ENCODE results near the gene PAAF1.
A peak's percentile ranks its signal among the peaks of the same experiment; 100 is the strongest.
"Not testable (repeated sequence)": the region's sequence is repeated elsewhere in the genome, so short reads cannot be mapped to it uniquely, and the experiment has no call there.

The PAAF1 gene, protein sequence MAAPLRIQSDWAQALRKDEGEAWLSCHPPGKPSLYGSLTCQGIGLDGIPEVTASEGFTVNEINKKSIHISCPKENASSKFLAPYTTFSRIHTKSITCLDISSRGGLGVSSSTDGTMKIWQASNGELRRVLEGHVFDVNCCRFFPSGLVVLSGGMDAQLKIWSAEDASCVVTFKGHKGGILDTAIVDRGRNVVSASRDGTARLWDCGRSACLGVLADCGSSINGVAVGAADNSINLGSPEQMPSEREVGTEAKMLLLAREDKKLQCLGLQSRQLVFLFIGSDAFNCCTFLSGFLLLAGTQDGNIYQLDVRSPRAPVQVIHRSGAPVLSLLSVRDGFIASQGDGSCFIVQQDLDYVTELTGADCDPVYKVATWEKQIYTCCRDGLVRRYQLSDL

GRCh38 chr11:73876424-73877310 is at the start of gene PAAF1, which contains the start of gene COA4:
Gene PAAF1, plus strand, starts transcription at chr11:73876999. Its CDS starts 23 bp downstream, at chr11:73877022.
Gene COA4, minus strand, starts transcription at chr11:73876846. Its CDS starts 3,468 bp downstream, at chr11:73873378.
- DNase-seq, result peak; percentile 98

DNA sequence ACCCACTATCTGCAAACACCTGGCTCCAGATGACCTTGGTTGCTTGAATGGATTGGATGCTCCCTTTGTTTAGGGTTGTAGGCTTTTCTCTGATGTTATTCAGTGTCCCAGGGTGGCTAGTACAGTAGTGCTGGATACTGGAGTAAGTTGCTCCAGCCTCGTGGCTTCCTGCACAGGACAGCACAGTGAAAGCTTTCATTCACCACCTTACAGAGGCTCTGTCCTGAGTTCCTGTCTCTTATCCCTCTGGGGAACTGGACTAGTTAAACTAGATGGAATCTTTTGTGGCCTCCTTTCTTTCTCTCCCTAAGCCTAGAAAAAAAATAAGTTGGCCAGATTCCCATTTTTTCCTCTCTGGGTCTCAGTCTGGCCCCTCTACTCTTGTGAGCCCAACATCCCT is 46.5 kb upstream of the PAAF1 start:
- DNase-seq, result no peak

GRCh38 chr11:73833067-73833466 is 43.7 kb upstream of the PAAF1 start:
- DNase-seq, result no peak

GRCh38 chr11:73838443-73839122 is 38.2 kb upstream of the PAAF1 start:
- no peak for DNase-seq

GRCh38 chr11:73839123-73839457 is 37.7 kb upstream of the PAAF1 start:
- DNase-seq, result no peak

GRCh38 chr11:73851046-73851764 is 25.6 kb upstream of the PAAF1 start:
- DNase-seq, result no peak

DNA sequence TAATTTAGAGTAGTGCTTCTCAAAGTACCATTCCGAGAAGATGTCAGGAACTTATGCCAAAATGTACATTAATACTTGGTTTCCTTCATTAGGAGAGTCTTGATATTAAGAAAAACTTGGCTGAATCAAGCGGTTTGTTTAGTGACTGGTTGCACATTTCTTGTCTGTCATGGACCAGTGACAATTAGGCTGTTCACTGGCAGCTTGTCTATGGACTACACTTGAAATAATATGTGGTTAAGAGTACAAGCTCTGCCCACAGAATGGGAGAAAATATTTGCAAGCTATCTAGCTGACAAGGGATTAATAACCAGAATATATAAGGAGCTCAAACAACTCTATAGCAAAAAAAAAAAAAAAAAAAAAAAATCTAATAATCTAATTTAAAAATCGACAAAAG is 24.8 kb upstream of the PAAF1 start:
- DNase-seq, result no peak

DNA sequence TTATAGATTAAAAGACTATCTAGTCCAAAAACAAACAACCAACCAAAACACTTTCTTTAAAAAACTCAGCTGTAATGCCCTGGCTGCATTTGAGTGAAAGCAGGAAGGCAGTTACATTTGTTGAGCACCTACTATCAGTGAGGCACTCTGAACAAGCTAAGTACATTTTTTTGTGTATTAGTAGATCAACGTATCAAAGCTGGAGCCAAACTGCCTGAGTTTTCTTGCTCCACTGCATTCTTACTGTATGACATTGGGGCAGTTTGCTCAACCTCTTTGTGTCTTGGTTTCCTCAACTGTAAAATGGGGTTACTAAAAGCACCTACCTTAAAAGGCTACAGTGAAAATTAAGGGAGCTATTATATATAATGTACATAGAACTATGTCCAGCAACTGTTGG is 22.1 kb upstream of the PAAF1 start:
- no peak for DNase-seq

- peak; percentile 27 for DNase-seq
Measured at GRCh38 chr11:73856031-73856567, 20.7 kb upstream of the PAAF1 start.

DNA sequence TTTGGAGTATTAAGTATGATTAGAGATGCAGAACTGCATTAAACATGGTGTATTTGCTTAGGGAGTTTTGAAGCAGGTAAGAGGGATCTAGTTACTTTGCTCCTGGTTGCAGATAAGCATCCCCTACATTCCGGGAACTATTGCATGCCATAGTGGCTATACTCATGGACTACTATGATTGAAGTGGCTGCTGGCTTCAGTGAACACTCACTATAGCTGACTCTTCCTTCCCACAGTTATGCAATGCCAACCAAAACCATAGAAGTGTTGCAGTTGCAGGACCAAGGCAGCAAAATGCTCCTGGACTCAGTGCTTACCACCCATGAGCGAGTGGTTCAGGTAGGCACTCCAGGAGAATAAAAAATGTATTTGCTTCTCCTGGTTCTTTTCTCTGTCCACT is 17.1 kb upstream of the PAAF1 start:
- no peak for DNase-seq

- no peak for DNase-seq
Measured at GRCh38 chr11:73860202-73860601, 16.6 kb upstream of the PAAF1 start.

DNA sequence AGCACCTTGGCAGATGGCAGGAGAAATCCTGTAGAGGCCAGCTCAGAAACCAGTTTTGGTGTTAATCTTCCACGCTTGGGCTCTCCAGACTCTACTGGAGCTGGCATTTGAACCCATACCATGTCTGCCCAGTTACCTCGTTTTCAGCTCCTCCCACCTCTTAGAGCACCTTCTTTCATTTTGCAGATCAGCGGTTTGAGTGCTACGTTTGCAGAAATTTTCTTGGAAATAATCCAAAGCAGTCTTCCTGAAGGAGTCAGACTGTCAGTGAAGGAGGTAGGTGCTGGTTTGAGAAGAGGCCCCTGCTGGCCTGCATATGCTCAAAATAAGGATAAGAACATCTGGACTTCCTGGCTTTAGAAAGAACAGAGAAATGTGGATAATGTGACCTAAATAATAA is 13.8 kb upstream of the PAAF1 start:
- DNase-seq, result no peak

GRCh38 chr11:73866095-73866579 is 10.7 kb upstream of the PAAF1 start:
- DNase-seq, result no peak

DNA sequence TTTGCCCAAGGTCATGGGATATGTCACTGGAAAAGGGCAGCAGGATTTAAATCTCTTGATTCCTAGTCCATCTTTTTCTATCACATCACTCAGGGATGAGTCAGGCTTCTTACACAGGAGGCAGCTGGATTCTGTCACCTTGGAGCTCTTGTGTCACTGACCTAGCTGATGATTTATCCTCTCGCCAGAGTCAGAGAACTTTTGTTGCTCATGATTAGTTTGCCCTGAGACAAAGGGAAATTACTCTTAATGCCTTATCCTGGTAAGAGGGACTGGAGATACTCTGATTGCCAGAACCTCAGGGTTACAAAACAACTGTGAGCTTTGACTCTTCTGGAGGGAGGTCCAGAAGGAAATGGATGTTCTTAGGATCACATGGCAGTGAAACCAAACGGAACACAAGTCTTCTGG is 10.2 kb upstream of the PAAF1 start:
- no peak for DNase-seq

- DNase-seq, result no peak
Measured at GRCh38 chr11:73869332-73869949, 7.4 kb upstream of the PAAF1 start.

DNA sequence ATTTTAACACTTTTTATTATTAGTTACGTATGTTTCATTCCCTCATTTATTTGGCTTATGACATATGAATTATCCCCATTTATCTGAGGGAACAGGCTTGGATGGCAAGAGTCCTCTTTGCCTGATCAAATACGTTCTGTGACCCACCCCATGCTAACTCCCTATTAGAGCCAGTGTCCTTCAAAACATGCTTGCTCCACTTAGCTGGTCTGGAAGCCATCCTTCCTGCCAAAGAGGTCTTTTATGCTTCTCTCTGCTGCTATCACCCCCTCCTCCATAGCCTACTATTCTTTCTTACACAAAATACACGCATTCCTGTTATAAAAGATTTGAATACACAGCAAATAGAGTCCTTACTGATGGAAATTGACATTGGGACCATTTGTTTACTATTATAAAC is 6.5 kb upstream of the PAAF1 start:
- no peak for DNase-seq

DNA sequence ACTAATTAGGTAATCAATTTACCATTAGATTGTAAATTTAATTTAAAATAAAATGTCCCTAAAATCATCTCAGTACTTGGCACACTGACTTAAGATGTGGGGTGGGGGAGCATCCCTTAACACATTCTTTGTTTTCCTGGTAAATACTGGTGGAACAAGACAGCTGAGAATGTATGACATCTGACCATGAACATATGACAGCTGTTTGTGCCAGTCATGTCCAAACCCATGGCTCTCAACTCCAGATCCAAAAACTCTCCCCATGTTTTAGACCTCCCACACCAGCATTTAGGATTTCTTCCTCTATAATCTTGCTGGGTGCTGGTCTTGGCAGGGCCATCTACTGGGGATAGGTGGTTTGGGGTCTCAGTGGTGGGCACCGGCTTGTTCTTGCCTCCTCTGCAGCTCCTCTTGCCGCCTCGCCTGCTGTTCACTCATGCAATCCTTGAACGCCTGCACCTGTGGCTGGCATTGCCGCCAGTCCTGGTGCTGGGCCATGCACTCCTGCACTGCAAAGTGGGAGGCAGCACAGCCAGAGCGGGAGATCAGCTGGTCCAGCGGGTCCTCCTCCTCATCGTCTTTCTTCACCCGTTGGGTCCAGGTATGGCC is 3.9 kb upstream of the PAAF1 start:
- no peak for DNase-seq

- no peak for DNase-seq
Measured at GRCh38 chr11:73875380-73875779, 1.4 kb upstream of the PAAF1 start.

- DNase-seq, result no peak
Measured at GRCh38 chr11:73875840-73876239, 959 bp upstream of the PAAF1 start.

- DNase-seq, result no peak
Measured at GRCh38 chr11:73878771-73879170, 2.0 kb downstream of the PAAF1 start.

DNA sequence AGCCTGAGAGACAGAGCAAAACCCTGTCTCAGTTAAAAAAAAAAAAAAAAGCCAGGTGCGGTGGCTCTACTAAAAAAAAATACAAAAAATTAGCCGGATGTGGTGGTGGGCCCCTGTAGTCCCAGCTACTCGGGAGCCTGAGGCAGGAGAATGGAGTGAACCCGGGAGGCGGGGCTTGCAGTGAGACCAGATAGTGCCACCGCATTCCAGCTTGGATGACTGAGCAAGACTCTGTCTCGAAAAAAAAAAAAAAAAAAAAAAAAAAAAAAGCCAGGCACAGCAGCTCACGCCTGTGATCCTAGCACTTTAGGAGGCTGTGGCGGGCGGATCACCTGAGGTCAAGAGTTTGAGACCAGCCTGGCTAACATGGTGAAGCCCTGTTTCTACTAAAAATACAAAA is 3.6 kb downstream of the PAAF1 start:
- not testable (repeated sequence) for DNase-seq

Measured in NCI-H345 (cell line).